ENCODE results near the gene ECHDC3.
A peak's percentile ranks its signal among the peaks of the same experiment; 100 is the strongest.

DNA sequence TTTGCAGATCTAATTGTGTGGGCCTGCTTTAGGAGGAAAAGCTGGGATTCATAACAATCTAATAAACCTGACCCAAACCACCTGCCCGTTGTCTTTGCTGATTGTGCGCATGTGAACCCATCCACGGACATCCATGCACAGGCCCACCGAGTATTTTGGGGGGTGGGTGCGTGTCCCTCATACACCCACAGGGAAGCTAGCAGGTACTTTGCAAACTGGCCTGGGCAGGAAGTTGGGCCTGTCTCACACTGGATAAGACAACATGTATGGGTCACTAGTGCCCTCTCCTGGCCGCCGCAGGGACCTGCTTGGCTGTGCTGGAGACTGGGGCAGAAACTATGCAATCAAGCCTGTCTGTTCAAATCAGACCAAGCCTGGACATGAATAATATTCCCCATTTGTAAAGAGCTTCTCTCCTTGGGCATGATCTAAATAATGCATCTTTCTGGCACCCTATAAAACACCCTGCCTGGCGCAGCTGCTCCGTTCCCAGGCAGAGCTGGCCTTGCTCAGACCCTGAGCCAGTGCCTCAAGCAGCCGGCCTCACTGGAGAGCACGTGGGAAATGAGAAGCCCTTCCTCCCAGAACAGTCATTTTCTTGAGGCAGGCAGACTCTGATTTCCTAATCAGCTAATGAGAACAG is 15.8 kb downstream of the ECHDC3 start:
- TF ChIP-seq, protein P1, sequence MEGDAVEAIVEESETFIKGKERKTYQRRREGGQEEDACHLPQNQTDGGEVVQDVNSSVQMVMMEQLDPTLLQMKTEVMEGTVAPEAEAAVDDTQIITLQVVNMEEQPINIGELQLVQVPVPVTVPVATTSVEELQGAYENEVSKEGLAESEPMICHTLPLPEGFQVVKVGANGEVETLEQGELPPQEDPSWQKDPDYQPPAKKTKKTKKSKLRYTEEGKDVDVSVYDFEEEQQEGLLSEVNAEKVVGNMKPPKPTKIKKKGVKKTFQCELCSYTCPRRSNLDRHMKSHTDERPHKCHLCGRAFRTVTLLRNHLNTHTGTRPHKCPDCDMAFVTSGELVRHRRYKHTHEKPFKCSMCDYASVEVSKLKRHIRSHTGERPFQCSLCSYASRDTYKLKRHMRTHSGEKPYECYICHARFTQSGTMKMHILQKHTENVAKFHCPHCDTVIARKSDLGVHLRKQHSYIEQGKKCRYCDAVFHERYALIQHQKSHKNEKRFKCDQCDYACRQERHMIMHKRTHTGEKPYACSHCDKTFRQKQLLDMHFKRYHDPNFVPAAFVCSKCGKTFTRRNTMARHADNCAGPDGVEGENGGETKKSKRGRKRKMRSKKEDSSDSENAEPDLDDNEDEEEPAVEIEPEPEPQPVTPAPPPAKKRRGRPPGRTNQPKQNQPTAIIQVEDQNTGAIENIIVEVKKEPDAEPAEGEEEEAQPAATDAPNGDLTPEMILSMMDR (IDR thresholded peaks at IDR 0.05), result peak; percentile 77 to 93 (median 86)
- TF ChIP-seq POLR2A (IDR thresholded peaks at IDR 0.05), result no peak
